BJ (cell line): ENCODE results near the gene NECAB2. TPM values are rescaled to one million over a fixed set of nuclear protein-coding genes. Genes with fewer than 3 reads are reported as not detected.

ENCODE experiments used
- CTCF ChIA-PET: fragments of 350-600 bp; formaldehyde crosslinking; extraction: SDS; loops from one replicate; lab custom pipeline; 2021; ENCODE audit warnings: antibody characterized with exemption, inconsistent platforms; lab: Yijun Ruan, JAX
- POLR2A ChIA-PET: fragments of 300-600 bp; sonication (Branson Sonifier 250); formaldehyde crosslinking; extraction: SDS; loops from one replicate; lab custom pipeline; 2021; ENCODE audit warnings: antibody characterized with exemption; lab: Charles Lee
- DNase-seq: peaks from one replicate; pipeline ENCODE4 v3.0.0-alpha.2; 2011; ENCODE audit warnings: low read depth
- H3K27me3 ChIP-seq: 2 replicates; pipeline ENCODE4 v1.6.0; 2011; ENCODE audit warnings: low read length; ENCODE audit not compliant: control insufficient read depth, insufficient read depth
- H3K36me3 ChIP-seq: 2 replicates; pipeline ENCODE4 v1.5.1; 2011; ENCODE audit warnings: low read length; ENCODE audit not compliant: control insufficient read depth, insufficient read depth
- H3K4me3 ChIP-seq: 2 replicates; pipeline ENCODE4 v1.5.1; 2011; ENCODE audit warnings: low read depth, mild to moderate bottlenecking, control low read depth, low read length
- polyA plus RNA-seq: library from polyadenylated mRNA; depleted of rRNA; stranded (reverse); fragments of >200 nt; gene quantifications from 2 replicates; pipeline ENCODE4 v1.2.3, GENCODE V29; 2011
- TF ChIP-seq, protein P1 (sequence below): IDR thresholded peaks from 2 replicates; pipeline ENCODE4 v1.5.1; 2011; ENCODE audit warnings: low read depth, mild to moderate bottlenecking, control low read depth, inconsistent platforms, low read length, moderate library complexity; ENCODE audit not compliant: insufficient read depth

The NECAB2 gene
- polyA plus RNA-seq, 1 experiment, result 0.15 TPM

DNA sequence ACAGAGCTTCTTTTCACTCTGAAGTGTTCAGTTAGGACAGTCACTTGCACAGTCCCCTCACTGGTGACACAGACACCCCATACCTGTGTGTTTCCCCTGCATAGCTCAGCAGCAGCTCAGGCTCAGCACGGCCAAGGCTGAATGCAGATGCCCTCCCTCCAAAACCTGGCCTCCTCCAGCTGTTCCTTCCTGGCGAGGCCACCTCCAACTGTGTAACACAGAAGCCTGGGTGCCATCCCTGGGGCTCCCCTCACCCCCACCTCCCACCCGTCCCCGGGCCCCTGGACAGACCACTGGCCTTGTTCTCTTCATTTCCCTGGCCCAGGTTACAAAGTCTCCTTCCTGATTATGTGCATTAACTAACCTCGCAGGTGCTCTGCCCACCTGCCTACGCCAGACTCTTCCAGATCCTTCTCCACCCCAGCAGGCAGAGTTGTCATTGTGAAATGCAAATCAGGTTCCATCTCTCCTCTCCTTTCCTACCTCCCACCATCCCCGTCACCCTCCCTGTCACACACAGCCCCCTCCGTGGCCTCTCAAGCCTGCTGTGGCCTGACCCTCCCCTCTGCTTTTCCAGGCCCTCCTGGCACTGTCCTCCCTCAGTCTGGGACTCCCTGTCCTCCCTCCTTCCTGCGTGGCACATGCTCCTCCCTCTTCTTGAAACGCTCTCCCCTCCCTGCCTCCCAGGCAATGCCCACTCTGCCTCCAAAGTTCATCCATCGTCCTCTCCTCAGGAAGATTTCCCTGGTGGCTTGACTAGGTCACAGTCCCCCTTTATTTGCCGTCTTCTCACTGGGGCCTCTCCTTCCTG, 42.7 kb upstream of the NECAB2 start:
- Histone ChIP-seq H3K27me3 (no peaks in the 10 kb centered on the region), H3K4me3 (no peak overlapping the region), H3K36me3 (no peaks in the 10 kb centered on the region)
- DNase-seq, result no peak
- TF ChIP-seq, protein P1, sequence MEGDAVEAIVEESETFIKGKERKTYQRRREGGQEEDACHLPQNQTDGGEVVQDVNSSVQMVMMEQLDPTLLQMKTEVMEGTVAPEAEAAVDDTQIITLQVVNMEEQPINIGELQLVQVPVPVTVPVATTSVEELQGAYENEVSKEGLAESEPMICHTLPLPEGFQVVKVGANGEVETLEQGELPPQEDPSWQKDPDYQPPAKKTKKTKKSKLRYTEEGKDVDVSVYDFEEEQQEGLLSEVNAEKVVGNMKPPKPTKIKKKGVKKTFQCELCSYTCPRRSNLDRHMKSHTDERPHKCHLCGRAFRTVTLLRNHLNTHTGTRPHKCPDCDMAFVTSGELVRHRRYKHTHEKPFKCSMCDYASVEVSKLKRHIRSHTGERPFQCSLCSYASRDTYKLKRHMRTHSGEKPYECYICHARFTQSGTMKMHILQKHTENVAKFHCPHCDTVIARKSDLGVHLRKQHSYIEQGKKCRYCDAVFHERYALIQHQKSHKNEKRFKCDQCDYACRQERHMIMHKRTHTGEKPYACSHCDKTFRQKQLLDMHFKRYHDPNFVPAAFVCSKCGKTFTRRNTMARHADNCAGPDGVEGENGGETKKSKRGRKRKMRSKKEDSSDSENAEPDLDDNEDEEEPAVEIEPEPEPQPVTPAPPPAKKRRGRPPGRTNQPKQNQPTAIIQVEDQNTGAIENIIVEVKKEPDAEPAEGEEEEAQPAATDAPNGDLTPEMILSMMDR, result no peak
- ChIA-PET POLR2A (no interaction called here), CTCF (interaction anchor here (0.9 to 5.9 kb wide), 10 partner anchors 8 to 137 kb away, joined by 3 to 46 read pairs (median 7); partner anchors contain the start of genes MLYCD and OSGIN1)

DNA sequence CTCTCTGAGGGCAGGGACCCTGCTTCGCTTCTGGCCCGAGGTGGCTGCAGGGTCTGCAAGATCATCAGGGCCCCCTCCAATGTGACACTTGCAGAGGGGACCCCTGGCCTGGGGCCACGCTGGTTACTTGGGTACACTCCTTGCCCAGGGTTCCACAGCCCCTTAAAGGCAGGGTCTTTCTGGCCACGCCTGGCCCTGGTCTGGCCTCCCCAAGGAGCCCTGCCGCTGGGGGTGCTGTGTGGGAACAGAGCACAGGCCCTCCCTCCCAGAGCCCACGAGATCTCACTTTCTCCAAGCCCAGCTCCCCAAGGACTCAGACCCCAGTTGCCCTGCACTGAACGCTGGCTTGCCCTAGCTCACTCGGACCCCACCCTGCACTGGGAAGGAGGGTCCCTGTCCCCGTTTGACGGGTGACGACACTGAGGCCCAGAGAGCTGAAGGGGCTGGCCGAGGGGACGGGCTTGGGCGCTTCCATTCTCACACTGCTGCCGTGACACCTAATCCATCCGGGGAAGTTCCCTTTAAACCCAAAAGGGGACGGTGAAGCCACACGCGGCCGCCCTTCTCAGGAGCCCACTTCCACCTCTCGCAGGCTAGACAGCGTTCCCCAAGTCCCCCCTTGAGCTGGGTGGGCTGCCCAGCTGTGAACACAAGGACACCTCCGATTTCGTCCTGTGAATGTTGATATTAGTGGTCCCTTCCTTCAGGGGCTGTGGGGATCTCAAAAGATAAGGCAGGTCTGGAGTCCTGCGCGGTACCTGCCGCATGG, 41.9 kb upstream of the NECAB2 start:
- CTCF ChIA-PET, result interaction anchor here (0.6 to 5.9 kb wide), 17 partner anchors 9 to 1244 kb away, joined by 3 to 46 read pairs (median 3); partner anchors contain the start of genes MLYCD and OSGIN1
- POLR2A ChIA-PET, result no interaction called here
- H3K27me3 ChIP-seq, result no peaks in the 10 kb centered on the region
- no peak for DNase-seq
- TF ChIP-seq, protein P1, result no peak
- no peak overlapping the region for H3K4me3 ChIP-seq
- H3K36me3 ChIP-seq, result no peaks in the 10 kb centered on the region

DNA sequence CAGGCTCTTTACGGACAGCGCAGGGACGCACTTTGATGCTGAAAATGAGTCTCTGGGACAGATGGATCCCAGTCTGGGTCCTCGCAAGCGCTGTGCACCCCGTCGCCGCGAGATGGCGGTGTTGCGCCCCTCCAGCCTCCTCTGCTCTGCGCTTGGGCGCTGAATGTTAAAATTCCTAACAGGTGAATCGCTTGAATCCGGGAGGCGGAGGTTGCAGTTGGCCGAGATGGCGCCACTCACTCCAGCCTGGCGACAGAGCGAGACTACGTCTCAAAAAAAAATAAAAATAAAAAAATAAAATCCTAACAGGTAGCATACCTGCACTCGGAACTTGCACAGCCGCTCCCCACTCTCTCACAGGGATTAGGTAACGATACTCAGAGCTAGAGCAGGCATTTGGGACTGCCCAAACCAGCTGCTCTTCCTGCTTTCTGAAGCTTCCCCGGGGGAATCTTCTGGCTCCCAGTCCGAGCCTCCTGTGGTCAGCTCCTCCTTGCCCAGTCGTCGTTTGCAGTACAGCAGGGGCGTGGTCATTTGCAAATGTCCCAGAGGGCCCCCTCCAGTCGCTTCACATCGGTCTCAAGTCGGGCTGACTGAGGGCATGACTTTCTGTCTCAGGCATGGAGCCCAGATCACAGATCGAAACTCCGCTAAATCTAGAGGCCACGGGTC, 41.2 kb upstream of the NECAB2 start:
- TF ChIP-seq, protein P1, result peak; percentile 99
- ChIA-PET CTCF (interaction anchor here (0.6 to 5.9 kb wide), 24 partner anchors 9 to 297 kb away, joined by 3 to 46 read pairs (median 4); partner anchors contain the start of genes MLYCD and OSGIN1), POLR2A (no interaction called here)
- DNase-seq, result peak; percentile 7
- no peaks in the 10 kb centered on the region for H3K36me3 ChIP-seq
- H3K27me3 ChIP-seq, result no peaks in the 10 kb centered on the region
- no peak overlapping the region for H3K4me3 ChIP-seq

DNA sequence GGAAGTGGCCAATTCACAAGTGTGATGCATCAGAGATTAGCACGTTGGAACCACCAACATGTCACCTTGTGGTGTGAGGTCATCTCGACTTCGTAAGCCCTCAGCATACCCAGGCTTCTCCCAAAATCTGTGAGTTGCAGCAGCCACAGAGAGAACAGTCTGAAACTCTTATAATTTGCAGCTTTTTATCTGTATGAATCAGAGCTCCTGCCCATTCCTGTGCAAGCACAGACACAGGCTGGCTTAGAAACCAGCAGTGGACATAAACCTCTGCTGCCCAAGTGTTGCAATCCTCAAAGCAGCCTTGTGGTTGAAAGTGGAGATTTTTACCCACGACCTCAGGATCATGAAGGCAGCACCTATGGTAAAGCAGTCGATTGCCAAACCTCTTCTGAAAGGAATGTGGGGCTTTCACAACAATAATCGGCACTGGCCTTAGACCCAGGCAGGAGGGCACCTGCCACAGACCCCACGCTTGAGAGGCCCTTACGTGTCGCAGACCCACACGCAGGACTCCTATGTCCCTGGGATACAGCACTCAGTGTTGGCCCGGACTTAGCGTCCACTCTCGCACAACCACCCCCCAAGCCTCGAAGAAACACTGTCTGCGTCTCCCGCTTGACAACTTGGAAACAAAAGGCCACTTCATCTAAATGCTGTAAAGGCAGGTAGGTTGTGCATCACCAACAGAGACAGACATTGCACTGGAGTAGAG, 39.5 kb upstream of the NECAB2 start:
- CTCF ChIA-PET, result interaction anchor here (1.0 to 5.9 kb wide), 11 partner anchors 8 to 138 kb away, joined by 3 to 46 read pairs (median 7); partner anchors contain the start of genes MLYCD and OSGIN1
- POLR2A ChIA-PET, result interaction anchor here (0.5 kb wide), 1 partner anchor 18 kb away, joined by 4 read pairs; no protein-coding TSS in a partner anchor

More for the DNA sequence above, 39.5 kb upstream of the NECAB2 start:
- DNase-seq, result peak; percentile 19
- H3K27me3 ChIP-seq, result no peaks in the 10 kb centered on the region
- TF ChIP-seq, protein P1, result no peak
- H3K4me3 ChIP-seq, result no peak overlapping the region
- no peaks in the 10 kb centered on the region for H3K36me3 ChIP-seq
